CD4-positive, alpha-beta T cell treated with Interleukin-17A for 1 hour (primary cell): ENCODE results near the gene C16orf92.
"Not testable (repeated sequence)": the region's sequence is repeated elsewhere in the genome, so short reads cannot be mapped to it uniquely, and the experiment has no call there.

Experiments used
- DNase-seq: peaks from one replicate; pipeline ENCODE4 v3.0.0-alpha.2; 2020

C16orf92 gene

GRCh38 chr16:30027588-30028437 lies 4.8 kb downstream of the C16orf92 start:
- no peak for DNase-seq

- DNase-seq = no peak
These were observed 5.6 kb downstream of the C16orf92 start for GRCh38 chr16:30028438-30029076.

DNA sequence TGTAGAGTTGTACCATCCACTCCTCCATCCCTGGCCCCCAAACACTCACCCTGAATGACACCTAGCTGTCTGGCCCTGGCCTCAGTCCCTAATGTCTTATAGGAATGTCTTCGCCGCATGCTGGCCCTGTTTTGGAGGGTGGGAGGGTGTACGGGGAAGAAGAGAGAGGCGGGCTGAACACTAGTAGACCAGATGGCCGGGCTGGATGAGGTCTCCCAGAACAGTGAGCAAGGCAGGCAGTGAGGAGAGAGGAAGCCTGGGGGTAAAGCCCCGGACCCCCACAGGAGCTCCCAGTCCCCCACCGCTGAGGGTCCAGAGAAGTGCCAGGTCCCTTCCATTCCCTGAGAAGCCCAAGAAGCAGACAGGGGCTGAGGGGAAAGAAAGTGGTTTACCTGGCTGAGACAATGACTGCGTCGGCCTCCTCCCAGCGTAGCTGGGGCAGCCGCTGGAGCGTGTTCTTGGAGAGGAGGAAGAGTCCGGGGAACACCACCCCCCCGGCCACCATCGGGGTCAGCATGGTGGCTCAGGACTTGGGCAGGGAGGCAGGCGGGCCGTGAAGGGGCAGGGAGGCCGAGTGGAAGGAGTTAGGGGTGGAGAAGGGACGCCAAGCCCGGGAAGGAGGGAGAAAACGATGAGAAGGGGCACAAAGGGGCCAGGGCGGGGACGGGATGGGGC lies 7.2 kb downstream of the C16orf92 start:
- DNase-seq = no peak

DNA sequence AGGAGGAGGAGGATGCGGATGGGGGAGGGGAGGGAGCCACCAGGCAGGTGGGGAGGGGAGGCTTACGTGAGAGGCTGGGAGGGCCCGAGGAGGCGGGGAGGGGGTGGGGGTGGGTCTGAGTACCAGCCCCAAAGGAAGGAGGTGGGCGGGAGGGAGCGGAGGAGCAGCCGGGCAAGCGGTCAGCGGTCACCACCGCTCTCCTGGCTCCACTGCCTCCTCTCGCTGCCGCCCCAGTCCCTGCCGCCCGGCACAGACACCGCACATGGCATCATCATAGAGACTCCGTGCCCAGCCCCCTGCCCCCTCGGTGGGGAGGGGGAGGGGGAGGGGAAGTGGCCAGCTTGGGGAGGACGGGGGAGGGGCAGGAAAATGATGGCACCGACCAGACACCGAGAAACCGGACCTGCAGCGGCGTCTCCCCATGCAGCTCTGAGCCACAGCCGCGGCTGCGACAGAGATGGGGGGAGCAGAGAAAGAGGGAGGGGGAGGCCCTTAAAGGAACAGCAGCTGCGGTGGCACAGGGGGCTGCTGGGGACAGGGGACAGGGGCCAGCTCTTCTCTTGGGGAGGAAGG lies 7.9 kb downstream of the C16orf92 start, which contains the start of gene TLCD3B:
Gene TLCD3B (minus strand): TSS at position 431 of the 573 bp plus-strand sequence. CDS start 744 bp downstream, outside the sequence.
- no peak for DNase-seq

DNA sequence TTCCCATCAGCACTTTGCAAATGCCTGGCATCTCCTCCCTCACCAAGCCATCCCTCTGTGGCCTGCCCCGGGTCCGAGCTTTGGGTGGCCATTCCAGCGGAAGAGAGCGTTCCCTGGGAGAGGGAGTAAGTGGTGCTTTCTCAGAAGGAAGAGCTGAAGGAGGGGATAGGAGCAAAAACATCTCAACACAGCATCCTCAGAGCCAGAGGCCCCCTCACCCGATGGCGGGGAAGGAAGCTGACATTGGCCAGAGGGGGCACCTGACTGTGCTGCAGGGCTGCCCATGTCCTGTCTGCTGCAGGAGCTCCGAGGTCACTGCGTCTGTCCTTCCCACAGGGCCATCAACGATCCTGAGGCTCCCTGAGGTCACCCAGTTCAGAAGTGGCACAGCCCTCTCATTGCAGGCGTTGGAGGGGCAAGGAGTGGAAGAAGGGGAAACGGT lies 8.5 kb downstream of the C16orf92 start:
- DNase-seq = no peak

- DNase-seq = peak; percentile 79
These were observed 9.3 kb downstream of the C16orf92 start for GRCh38 chr16:30032083-30032819.

GRCh38 chr16:30033270-30033669 lies 10.3 kb downstream of the C16orf92 start:
- no peak for DNase-seq

DNA sequence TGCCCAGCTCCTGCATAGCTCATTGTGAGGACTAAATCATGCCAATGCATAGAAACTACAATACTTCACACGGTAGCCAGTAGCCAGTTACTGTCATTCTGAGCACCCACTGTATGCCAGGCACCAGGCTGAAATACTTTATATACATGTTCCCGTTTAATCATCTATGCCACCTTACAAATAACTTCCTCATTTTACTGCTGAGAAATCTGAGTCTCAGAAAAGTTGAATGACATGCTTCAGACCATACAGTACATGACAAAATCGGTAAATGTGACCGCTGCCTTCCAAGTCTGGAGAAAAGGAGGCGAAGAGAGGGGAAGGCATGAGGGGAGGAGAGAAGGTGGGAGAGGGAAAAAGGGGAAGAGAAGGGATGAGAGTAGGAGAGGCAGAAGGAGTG lies 17.2 kb downstream of the C16orf92 start:
- DNase-seq = no peak

GRCh38 chr16:30040690-30041089 lies 17.7 kb downstream of the C16orf92 start:
- DNase-seq = not testable (repeated sequence)

DNA sequence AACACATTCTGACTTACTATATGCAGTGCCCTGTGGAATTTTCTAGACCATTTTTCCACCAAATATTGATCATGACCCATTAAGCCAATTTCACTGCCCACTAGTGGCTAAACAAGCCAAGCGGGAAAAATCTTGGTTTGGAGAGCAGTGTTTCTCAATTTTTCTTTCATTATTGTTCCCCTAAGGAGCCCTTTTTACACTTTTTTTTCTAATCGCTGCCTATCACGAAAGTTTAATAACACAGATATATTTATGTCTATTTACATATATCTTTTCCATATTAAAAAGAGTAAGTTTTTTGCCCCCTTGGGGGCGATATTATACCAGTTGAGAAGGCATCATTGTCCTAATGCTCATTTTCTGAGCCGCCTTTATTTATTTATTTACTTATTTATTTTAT lies 18.8 kb downstream of the C16orf92 start:
- peak; percentile 49 for DNase-seq

GRCh38 chr16:30046178-30046577 lies 23.2 kb downstream of the C16orf92 start:
- DNase-seq = no peak

DNA sequence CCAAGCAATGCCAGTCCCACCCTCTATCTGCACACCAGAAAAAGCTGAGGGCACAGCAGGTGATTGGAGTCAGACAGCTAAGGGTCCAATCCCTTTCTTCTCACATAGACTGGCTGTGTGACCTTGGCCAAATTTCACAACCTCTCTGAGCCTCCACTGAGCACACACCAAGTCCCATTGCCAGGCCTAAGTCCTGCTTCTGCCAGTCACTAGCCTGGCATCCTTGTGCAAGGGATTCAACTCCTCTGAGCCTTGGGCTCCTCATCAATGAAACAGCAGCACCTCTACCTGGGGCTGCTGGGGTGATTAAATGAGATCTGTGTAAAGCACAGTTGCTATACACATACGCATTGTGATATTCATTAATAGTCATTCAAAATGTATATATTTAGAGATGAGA lies 23.6 kb downstream of the C16orf92 start:
- no peak for DNase-seq

DNA sequence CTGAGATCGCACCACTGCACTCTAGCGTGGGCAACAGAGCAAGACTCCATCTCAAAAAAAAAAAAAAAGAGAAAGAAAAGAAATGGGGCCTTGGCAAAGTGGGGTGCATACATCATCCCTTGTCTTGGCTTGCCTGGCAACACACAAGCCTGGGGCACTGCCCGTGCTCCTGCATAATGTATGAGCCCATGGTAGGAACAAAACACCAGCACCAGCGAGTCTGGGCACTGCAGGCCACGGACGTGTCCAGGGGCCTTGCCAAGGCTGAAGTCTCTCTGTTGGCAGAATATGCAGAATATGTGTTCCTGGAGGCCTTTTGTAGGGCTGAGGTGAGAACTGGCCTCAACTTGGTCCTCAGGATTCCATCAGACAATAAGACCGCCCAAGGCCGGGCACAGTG lies 26.9 kb downstream of the C16orf92 start:
- DNase-seq = no peak

GRCh38 chr16:30051518-30051917 lies 28.5 kb downstream of the C16orf92 start:
- no peak for DNase-seq

DNA sequence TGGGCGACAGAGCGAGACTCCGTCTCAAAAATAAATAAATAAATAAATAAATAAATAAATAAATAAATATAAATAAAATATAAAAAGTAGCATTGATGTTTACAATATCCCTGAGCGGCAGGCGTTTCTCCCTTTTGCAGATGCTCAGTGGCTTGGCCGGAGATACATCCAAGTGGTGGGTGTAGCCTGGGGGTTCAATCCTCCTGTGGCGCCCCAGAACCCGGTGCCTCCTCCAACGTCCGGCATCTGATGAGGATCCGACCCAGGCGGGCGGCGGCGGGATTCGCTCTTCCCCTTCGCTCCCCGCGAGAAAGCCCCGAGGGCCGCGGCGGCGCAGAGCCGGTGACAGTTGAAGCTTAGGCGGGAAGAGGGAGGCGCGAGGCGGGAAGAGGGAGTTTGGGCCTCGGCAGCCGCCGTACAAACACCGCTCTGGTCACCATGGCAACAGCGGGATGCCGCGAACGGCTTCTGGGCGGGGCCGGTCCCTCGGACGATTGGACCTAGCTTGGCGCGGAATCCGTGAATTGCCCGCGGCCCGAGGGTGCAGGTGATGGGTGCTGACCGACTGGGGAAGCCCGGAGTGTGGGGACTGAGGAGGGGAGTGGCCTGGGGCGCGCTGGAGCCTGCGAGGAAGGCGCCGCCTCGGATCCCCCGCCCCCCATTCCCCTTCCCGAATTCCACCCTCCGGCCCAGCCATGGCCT lies 29.8 kb downstream of the C16orf92 start:
- peak; percentile 91 for DNase-seq

DNA sequence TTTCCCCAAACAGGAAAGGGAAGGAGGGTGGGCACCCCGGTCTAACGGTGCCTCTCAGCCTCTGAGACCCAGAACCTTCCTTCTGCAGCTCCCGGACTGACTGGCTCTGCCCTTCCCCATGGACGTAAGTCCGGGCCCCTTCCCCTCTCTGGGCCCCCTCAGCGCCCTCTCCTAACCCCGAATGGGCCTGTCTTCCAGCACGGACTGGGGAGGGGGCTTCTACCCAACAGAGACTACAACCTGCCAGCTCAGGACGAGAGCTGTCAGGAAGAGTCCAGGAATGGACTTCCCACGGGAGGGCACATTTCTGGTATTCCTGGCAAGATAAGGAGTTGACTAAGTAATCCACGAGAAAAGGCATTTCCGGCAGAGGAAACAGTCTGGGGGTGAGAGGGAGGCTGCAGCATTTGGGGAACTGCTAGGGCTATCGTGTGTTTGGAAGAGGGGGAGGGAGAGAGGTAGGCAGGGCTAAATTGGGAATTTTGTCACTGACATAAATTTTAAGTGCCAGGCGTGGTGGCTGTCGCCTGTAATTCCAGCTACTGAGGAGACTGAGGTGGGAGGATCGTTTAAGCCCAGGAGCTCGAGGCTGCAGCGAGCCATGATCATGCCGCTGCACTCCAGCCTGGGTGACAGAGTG lies 30.5 kb downstream of the C16orf92 start:
- no peak for DNase-seq

- no peak for DNase-seq
These were observed 31.5 kb downstream of the C16orf92 start for GRCh38 chr16:30054451-30054850.

GRCh38 chr16:30054959-30055553 lies 32.1 kb downstream of the C16orf92 start:
- peak; percentile 61 for DNase-seq

DNA sequence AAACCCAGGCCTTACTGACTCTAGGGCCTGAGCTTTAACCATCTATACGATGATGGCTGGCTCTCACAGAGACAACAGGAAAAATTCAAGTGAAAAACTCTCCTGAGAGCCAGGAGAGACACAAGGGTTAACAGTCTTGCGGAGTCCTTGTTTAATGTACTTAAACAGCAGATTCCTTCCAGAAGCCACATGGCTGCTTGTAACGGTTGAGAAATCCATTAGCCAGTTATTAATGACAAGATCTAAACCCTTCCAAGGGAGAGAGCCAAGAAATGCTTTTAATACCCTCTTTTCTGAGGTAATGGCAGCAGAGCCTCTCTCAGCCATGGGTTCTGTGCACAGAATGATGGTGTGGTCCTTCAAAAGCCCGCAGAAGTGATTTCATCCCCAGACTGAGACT lies 37.3 kb downstream of the C16orf92 start:
- no peak for DNase-seq

GRCh38 chr16:30060836-30061554 lies 38.0 kb downstream of the C16orf92 start:
- no peak for DNase-seq
